Stimulated activated effector memory CD8-positive, alpha-beta T cell treated with anti-CD3 and anti-CD28 coated beads, Interleukin-12 subunit alpha, Interleukin-12 subunit beta, amount 100 ng/mL, for 72 hours (primary cell): Measurements from ENCODE around the gene ANXA9.

Experiments used
- ATAC-seq: fragments of 150-1000 bp; cut with Tn5 transposase; 2 replicates; pipeline ENCODE4 v1.10.0; 2021
- DNase-seq, 2 donors: peaks; one replicate each; pipeline ENCODE4 v3.0.0; 2021 to 2022; ENCODE audit warnings: low spot score in 2 of 2
- H3K27ac Mint-ChIP-seq: one replicate; pipeline ENCODE4 v1.8.0; 2022; ENCODE audit warnings: mild to moderate bottlenecking, mixed read lengths
- H3K36me3 Mint-ChIP-seq: one replicate; pipeline ENCODE4 v1.8.0; 2022; ENCODE audit warnings: mild to moderate bottlenecking, mixed read lengths
- H3K4me1 Mint-ChIP-seq: one replicate; pipeline ENCODE4 v1.8.0; 2022; ENCODE audit warnings: mixed read lengths
- H3K4me3 Mint-ChIP-seq: one replicate; pipeline ENCODE4 v1.8.0; 2022; ENCODE audit warnings: mild to moderate bottlenecking, mixed read lengths
- H3K9me3 Mint-ChIP-seq: one replicate; pipeline ENCODE4 v1.8.0; 2022; ENCODE audit warnings: mixed read lengths

ANXA9 gene

DNA sequence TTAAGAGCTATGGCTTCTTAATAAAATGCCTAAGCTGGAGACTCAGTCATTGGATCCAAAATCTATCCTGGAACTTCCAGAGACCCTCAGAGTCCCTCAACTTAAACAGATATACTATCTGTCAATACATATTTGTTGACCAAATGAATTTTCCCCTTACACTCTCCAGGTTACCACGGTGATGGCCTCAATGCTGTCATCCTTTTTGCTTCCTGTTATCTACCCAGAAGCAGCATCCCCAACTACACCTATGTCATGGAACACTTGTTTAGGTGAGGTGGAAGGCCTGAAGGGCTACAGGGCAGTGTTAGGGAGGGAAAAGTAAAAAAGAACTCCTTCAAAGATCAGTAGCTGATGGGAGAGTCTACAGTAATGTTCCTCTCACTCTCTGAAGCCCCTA is 61.1 kb downstream of the ANXA9 start:
- peaks cover 35% of the 10 kb centered on the region for H3K4me1 Mint-ChIP-seq
- peak overlapping the region; percentile 61 for H3K27ac Mint-ChIP-seq
- no peak overlapping the region for H3K4me3 Mint-ChIP-seq
- ATAC-seq (peak; percentile 17), DNase-seq (no peak)
- peaks cover 11% of the 10 kb centered on the region for H3K36me3 Mint-ChIP-seq
- H3K9me3 Mint-ChIP-seq = no peaks in the 10 kb centered on the region
